GM08714 (cell line): ENCODE data around the gene HILPDA.
A peak's percentile ranks its signal among the peaks of the same experiment; 100 is the strongest.

Experiments
- H3K4me3 ChIP-seq: fragments of 200-500 bp; sonication (Bioruptor generic); 2 replicates; pipeline ENCODE4 v1.5.1; 2014; ENCODE audit warnings: mild to moderate bottlenecking, low read length, inconsistent platforms
- ZNF274 ChIP-seq: IDR thresholded peaks from 2 replicates; pipeline ENCODE4 v1.6.1; 2012; ENCODE audit warnings: mild to moderate bottlenecking, low read depth, low read length

Gene HILPDA

DNA sequence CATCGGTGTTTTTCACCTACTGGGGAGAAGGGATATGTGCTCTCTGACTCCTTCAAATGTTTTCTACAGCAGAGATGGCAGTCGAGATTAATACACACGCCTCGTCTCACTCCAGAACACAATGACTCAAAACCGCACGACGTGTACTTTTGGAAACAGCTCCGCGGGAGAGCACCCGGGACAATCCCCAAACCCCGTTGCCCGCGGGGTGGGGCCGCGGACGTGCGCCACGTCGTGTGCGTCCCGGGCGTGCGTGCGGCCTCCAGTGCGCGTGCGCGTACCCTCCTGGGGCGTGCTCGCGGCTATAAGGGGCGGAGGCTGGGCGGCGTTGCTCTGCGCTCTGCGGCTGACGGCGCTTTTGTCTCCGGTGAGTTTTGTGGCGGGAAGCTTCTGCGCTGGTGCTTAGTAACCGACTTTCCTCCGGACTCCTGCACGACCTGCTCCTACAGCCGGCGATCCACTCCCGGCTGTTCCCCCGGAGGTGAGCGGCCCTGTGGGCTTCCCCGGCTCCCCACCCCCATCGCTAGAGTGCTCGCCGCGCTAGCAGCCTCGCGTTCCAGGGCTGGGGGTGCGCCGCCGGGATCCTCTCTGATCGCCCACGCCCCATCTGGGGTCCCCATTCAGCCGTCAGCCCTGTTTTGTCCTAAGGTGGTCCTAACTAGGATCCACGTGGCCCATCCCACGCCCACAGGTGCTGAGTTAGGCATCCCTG lies at the start of gene HILPDA:
HILPDA (plus strand) TSS at position 336 of the 712 bp plus-strand sequence. CDS start 1,391 bp downstream, outside the sequence.
- H3K4me3 ChIP-seq = peak within 1 kb of the TSS; percentile 91
- TF ChIP-seq ZNF274 = no peak

DNA sequence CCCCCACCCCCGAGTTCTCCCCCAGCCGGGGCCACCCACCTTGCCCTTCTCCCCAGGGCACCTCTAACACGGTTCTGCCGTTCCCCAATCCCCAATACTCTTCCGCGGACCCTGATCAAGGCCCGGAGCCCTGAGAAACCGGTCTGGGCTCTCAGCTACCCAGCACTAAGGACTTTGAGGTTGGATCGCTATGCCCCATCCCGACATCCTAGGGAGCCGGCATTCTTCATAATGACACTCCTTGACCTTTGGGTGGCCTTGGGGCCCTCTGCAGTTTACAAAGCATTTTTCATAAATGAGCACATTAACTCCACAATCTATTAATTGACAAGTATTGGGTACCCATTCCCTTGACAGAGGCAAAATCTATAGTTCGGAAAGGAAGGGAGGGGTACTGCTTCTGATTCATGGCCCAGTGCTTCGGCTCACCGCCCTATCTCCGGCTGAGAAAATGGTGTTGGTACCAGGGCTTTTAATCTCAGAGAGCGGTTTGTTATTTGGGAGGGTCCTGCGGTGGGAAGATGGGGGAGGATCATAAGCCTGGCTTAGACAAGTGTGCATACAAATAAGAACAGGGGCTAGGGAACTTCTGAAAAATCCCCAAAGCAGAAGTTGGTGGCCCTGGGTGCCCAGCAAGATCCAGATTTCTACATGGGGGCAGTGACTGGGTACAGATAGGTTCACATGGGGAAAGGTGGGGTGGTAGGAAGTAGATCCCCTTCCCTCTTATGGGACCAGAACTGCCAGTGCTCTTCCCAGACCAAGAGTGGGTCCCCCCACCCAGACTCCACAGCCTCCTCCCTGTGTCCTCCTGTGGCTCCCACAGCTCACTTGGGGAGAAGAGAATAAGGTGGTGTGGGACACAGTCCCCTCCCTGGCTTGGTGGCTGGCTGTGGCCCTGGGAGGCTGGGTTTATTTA lies 49.1 kb upstream of the HILPDA start:
- no peak for TF ChIP-seq ZNF274
- no peak overlapping the region for H3K4me3 ChIP-seq

DNA sequence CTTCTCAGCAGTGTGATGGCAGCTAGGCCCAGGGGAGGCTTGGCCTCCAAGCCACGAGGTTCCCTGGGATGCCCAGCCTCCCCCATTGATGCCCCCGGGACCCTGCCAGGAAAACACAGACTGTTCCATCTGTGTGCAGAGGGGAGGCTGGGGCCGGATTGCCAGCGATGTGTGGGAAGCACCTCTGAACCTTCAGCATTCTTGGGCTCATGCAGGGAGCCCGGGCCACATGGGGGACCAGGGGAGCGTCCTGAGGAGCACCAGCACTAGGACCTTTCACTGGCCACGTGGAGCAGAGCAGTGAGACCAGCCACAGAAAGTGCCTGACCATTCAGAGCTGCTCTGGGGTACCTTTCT lies 48.5 kb upstream of the HILPDA start:
- no peak for TF ChIP-seq ZNF274

GRCh38 chr7:128407751-128408708 lies 47.6 kb upstream of the HILPDA start:
- TF ChIP-seq ZNF274 = no peak
- no peak overlapping the region for H3K4me3 ChIP-seq

More for the DNA sequence above, 48.5 kb upstream of the HILPDA start:
- H3K4me3 ChIP-seq = no peak overlapping the region

GRCh38 chr7:128408709-128409595 lies 46.7 kb upstream of the HILPDA start:
- TF ChIP-seq ZNF274 = no peak
- peak overlapping the region; percentile 92; the same call in 1 of the 2 replicates for H3K4me3 ChIP-seq

DNA sequence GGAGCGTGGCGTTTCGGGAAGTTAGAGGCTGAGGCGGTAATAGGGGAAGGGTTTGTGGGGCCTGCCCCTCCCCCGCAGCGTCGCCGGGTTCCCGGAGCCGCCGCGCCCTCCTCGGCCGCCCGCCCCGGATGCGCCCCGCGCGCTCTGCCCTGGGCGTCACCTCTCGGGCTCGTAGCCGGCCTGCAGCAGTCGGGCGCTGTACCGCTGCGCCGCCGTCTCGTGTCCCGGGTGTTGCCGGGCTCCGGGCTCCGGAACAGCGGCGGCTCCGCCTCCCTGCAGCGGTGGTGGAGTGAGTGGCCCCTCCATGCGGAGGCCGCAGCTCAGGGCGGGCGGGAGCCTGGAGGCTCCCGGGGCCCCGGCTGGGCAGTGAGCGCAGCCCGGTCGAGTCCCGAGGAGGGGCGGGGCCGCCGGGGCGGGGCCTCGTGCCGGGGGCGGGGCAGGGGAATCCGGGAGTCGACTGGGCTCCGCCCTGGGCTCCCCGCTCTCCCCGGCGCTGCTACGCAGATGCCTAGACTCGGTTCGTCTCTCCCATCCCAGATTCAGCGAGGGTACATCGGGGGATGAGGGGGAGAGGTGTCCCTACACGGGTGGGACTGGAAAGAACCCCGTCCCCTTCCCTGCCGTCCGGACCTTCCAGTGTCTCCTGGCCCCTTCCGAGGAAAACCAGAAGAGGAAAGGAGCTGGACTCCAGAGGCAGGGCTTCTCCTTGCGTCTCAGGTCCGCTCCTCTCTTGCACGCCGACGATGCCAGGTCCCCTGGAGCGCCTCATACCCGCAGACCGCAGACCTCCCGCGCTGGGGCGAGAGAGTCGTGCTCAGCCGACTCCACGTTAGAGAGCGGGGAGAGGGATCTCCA lies 45.9 kb upstream of the HILPDA start, which contains the start of gene IMPDH1:
IMPDH1 (minus strand) TSS at position 387 of the 855 bp plus-strand sequence; CDS start at position 306, 81 bp downstream.
- TF ChIP-seq ZNF274 = no peak
- peak within 1 kb of the TSS; percentile 92 for H3K4me3 ChIP-seq

GRCh38 chr7:128410451-128410753 lies 45.3 kb upstream of the HILPDA start:
- TF ChIP-seq ZNF274 = no peak
- peak overlapping the region; percentile 92 for H3K4me3 ChIP-seq

DNA sequence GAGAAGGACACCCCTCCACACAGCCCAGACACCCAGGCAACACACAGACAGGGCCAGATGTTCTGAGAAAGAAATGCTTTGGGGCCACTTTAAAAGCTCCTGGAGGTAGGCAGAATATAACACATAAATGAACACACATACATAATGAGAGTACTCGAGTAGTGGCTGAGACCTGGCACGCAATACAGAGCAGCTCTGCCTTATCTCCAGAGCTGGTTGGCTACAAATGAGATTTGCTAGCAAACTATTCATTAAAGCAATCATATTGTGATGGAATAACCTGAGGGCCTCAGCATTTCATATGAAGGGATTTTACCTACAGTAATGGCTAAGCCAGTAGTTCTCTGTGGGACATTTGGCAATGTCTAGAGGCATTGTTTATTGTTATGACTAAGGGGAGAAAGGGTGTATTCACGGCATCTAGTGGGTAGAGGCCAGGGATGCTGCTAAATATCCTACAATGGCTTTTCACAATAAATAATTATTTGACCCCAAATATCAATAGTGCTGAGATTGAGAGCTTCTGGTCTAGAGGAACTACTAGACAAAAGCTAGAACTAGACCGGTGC lies 40.4 kb upstream of the HILPDA start:
- TF ChIP-seq ZNF274 = no peak
- H3K4me3 ChIP-seq = no peak overlapping the region

GRCh38 chr7:128417071-128417470 lies 38.6 kb upstream of the HILPDA start:
- H3K4me3 ChIP-seq = no peak overlapping the region
- TF ChIP-seq ZNF274 = no peak

DNA sequence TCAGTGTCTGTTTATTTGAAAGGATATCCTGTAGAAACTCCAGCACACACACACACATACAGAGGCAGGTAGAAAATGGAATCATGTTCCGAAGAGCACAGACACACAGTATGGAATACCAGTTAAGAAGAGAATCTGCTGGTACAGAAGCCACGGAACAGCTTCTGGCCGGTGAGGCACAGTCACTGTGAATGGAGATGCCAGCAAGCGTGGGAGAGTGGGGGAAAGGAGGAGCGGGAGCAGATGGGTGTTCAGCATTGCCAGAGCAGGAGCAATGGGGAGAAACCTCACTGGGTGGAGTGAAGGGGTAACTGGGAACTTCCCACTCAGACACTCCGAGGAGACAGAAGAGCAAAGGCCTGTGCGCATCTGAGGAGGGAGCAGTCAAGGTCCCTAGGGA lies 36.4 kb upstream of the HILPDA start:
- TF ChIP-seq ZNF274 = no peak
- H3K4me3 ChIP-seq = no peak overlapping the region

DNA sequence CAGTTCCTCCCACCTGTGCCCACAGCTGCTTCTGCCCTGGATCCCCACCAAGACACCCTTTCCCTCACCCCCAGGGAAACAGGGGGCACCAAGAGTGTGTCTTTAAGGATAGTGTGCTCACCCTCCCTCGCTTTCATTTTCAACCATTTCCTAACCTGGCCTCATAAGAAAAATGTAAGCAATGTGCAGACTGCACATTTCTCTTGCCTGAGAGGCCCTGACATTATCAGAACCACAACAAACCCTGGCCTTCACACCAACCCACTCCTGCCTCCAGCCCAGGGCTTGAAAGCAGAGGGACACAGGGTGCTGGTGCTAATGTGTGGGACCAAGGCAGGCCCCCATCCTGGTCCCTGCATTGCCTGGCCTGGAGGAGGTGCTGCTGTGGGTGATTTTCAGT lies 34.9 kb upstream of the HILPDA start:
- no peak overlapping the region for H3K4me3 ChIP-seq
- no peak for TF ChIP-seq ZNF274

DNA sequence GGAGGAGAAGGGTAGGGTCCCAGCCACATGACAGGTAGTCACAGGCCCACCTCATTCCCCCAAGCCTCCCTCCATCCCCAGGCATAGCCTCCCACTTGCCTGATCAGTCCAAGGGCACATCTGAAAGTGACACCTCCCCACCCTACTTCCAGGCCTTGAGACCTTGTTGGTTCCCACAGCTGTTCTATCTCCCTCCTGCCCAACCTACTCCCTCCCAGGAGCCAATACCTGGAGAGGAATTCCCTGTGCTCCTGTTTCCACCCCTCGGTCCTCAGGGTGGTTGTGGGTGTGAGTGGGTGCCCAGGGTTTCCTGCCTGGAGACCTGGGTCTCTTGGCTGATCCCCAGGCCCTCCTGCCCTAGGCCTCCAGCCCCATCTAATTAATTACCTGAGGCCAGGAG lies 34.3 kb upstream of the HILPDA start:
- TF ChIP-seq ZNF274 = no peak
- no peak overlapping the region for H3K4me3 ChIP-seq
